HG02623 (cell line): ENCODE data around the gene PDCD6IP.
"Not testable (repeated sequence)": the region's sequence is repeated elsewhere in the genome, so short reads cannot be mapped to it uniquely, and the experiment has no call there.

Source experiments
- ATAC-seq: cut with Tn5 transposase; IDR thresholded peaks from one replicate; pipeline ENCODE4 v1.9.1; 2021; ENCODE audit warnings: moderate library complexity; ENCODE audit not compliant: unreplicated experiment

The PDCD6IP gene, protein sequence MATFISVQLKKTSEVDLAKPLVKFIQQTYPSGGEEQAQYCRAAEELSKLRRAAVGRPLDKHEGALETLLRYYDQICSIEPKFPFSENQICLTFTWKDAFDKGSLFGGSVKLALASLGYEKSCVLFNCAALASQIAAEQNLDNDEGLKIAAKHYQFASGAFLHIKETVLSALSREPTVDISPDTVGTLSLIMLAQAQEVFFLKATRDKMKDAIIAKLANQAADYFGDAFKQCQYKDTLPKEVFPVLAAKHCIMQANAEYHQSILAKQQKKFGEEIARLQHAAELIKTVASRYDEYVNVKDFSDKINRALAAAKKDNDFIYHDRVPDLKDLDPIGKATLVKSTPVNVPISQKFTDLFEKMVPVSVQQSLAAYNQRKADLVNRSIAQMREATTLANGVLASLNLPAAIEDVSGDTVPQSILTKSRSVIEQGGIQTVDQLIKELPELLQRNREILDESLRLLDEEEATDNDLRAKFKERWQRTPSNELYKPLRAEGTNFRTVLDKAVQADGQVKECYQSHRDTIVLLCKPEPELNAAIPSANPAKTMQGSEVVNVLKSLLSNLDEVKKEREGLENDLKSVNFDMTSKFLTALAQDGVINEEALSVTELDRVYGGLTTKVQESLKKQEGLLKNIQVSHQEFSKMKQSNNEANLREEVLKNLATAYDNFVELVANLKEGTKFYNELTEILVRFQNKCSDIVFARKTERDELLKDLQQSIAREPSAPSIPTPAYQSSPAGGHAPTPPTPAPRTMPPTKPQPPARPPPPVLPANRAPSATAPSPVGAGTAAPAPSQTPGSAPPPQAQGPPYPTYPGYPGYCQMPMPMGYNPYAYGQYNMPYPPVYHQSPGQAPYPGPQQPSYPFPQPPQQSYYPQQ

DNA sequence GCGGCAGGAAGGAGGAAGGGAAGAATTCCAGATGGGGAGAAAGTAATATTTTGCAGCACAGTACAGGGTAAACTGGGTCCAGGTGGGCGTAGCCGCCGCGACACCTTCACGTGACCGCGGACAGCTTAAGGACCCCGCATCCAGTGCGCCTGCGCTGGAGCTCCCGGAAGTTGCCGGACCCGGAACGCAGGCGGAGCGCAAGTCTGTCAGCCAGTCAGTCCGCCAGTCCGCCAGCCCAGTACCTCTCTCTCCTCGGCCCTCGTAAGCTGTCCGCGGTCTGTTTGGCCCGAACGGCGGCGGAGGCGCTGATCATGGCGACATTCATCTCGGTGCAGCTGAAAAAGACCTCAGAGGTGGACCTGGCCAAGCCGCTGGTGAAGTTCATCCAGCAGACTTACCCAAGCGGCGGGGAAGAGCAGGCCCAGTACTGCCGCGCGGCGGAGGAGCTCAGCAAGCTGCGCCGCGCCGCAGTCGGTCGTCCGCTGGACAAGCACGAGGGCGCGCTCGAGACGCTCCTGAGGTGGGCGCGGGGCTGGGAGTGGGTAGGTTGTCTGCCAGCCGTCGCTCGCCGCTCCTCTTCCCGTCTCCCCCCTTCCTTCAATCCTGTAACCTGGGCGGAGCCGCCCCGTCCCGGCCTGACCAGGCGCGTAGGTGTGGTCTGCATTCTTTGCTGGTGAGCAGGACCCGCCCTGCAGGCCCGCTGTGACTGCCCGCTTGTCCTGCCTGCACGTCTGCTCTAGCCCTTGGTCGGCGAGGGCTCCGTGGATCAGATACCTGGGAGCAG, at the start of gene PDCD6IP:
Gene PDCD6IP, plus strand, starts transcription at position 213 of the 784 bp plus-strand sequence. Its CDS starts 99 bp downstream, at position 312.
- peak; percentile 89 for ATAC-seq

DNA sequence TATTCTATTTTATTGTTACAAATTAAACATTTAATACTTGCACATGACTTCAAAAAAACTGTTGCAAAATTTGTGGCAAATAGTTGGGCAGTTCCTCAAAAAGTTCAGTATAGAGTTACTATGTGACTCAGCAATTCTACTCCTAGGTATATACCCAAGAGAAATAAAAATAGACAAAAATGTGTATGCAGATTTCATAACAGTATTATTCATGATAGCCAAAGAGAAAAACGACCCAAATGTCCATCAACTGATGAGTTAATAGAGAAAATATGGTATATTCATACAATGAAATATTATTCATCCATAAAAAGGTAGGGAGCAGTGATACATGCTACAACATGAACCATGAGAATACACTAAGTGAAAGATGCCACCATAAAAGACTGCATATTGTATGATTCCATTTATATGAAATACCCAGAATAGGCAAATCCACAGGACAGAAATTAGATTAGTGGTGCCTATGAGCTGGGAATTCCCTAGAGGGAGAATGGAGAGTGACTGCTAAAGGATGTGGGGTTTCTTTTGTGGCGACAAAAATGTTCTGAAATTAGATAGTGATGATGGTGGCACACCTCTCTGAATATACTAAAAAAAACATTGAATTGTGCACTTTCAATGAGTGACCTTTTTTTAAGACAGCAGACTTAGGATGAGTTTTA, 48.8 kb upstream of the PDCD6IP start:
- ATAC-seq: no peak

DNA sequence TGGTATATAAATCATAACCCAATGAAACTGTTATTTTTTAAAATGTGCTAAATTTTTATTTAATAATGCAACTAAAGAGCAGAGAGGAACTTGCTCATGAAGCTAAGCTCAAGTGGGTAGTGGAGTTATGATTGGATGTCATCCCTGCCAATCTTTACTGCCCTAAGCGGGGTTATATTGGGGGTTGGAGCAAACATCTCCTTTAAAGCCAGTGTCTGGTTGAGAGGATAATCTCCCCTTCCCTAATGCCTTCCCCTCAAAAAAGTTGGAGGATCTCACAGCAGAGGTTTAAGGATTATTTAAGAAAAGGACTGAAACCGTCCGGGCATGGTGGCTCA, 48.2 kb upstream of the PDCD6IP start:
- ATAC-seq: no peak

DNA sequence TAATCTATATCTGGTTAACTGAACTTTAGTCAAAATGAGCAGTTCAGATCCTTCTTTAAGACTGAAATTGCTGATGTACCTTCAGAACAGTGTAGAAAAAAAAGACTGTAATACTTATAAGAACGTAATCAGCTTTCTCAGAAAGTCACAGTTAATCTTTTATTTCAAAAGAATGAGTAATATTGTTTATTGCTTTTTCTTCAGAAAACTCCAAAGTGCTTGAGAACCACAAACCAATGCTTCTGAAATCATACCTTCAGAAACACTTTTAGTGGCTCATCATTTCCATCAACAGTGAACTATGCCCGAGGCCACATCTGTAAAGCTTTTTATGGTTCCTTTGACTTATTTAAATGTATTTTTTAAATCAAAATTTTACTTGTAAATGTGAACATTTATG, 47.1 kb upstream of the PDCD6IP start:
- ATAC-seq: no peak

DNA sequence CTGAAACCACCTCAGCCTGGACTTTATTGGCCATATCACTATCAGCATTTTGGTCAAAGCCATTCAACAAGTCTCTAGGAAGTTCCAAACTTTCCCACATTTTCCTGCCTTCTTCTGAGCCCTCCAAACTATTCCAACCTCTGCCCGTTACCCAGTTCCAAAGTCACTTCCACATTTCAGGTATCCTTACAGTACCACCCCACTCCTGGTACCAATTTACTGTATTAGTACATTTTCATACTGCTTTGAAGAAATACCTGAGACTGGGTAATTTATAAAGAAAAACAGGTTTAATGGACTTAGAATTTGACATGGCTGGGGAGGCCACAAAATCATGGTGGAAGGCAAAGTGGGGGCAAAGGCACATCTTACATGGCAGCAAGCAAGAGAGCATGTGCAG, 44.0 kb upstream of the PDCD6IP start:
- ATAC-seq: not testable (repeated sequence)

DNA sequence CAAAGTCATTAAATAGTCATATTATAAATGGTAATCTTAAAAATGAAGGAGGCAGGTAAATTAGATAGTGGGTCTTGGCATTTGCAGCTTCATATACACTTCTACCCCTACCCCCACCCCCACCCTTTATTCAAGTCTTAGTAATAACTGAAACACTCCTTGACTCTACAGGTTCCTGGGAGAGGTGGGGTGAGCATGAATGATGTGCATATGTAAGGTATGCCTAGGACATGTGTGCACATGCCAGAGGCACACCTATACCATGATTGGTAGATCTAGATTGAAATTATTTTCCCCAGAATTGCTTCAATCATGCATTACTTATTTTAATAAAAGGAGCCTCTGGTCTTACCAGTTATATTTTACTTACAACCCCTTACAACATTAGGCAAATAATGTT, 40.1 kb upstream of the PDCD6IP start:
- ATAC-seq: no peak

DNA sequence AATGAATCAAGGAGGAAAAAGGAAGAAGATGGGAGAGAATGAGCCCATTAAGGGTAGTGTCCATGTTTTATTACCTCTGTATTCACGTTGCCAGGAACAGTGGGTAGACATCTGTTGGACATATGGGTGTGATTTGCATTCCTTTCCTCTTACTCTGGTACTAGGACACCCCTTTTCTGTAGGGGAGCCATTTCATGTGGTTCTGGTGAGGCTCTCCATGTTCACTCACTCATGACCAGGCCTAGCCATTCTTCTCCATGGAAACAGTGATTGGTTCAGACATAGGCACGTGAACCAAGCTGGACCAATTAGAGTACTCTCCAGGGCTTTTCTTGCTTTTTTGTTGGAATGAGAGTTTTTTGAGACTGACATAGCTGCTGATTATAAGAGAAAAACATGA, 39.6 kb upstream of the PDCD6IP start:
- no peak for ATAC-seq

DNA sequence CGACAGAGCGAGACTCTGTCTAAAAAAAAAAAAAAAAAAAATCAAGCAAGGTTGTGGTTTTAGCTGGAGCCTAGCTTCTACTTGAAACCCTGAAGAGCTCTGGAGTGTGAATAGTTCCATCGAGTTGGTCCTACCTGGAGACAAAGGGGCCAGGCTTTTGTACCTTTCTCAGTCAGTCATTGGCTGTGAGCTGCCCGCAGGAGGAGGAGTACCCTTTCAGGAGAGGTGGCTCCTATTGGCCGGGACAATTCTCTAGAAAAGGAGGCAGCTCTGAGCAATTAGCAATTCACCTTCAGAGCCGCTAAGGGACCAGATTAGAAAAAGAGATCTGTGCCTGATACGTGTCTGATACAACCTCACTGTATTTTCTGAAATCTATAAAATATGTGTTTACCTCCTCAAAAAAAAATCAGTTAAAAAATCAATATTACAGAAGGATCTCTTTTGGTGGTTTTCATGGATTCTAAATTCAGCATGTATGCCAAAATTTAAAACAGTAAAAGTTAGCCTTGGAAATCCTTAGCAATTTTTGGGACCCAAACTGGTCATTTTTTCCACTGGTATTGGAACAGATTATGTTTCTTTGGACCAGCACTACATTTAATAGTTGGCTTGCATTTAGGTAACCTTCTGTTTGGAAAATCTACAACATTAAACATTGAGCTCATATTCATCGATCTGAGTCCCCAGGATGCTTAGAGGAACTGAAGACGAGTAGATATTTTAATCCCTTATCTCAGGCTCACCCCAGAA, 29.7 kb upstream of the PDCD6IP start:
- no peak for ATAC-seq

DNA sequence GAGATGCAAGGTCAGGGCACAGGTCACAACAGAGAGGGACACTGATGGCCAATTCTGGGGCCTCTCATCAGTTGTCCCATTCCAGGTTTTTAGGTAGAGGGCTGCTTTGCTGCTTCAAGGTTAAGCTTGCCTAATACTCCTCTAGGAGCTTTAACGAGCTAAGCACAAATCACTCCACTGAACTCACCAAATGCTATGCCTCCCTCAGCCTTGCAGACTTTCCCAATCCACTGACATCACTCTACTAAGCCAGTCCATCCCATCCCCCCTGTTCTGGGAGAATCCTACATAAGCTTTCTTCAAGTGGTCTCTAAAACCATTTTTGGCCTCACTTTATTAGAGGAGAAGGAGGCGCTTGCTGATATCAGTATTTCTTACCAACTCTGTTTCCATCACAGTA, 24.8 kb upstream of the PDCD6IP start:
- no peak for ATAC-seq

DNA sequence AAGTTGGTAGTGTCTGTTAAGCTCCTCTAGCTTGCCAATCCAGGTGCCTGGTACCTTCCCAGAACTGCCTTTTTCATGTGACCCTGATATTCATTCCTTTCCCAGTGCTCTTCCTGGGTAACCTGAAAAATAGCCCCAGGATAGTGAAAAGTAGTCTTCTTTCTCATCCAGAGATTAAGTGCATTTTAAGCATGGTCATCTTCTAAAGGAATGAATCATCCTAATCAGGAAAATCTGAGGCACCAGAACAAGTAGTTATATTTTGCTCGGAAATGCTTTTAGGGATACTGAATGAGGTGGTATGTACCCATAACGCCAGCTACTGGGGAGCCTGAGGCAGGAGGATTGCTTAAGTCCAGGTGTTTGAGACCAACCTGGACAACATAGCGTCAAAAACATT, 23.1 kb upstream of the PDCD6IP start:
- ATAC-seq: no peak

DNA sequence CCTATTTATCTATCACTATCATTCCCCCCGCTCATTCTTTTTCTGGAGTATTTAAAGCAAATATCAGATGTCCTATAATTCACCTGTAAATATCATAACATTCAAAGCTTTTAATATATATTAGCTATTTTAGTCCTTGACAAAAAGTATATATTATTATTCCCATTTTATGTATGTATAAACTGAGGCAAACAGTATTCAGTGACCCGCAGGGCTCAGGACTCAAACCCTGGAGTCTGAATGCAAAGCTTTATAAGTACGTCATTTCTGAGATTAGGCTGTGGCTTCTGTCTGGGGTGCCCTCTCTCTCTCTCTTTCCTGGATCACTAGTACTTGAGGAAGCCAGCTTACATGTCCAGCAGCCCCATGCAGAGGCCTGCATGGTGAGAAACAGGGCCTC, 20.4 kb upstream of the PDCD6IP start:
- ATAC-seq: no peak

DNA sequence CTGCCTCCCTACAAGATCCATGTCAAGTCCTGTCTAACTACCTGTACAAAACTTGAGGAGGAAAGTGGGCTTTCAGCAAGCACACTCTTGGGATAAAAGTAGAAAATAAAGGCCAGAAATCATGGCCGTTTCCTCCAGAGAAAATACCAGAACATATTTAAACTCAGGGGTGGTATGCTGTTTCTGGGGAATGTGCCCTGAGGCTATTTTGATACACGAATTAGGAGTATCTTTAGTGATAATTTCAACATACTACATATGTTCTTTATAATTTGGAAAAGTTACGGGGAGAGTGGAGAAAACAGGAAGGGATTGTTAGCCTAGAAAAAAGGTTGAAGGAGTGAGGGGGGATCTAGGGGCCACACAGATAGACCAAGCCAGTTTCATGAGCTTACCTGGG, 18.7 kb upstream of the PDCD6IP start:
- ATAC-seq: no peak

DNA sequence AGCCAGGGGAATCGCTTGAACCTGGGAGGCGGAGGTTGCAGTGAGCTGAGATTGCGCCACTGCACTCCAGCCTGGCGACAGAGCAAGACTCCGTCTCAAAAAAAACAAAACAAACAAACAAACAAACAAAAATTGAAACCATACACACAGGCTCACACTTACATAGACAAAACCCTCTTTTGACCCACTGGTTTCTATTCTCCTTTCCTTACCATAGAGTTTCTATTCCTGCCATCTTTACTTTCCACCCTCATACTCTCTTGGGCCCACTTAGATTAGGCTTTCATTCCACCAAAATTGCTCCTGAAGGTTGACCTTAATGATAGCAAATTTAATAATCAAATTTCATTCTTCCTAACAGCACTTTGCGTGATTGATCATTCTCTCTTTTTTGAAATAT, 17.0 kb upstream of the PDCD6IP start:
- ATAC-seq: not testable (repeated sequence)

DNA sequence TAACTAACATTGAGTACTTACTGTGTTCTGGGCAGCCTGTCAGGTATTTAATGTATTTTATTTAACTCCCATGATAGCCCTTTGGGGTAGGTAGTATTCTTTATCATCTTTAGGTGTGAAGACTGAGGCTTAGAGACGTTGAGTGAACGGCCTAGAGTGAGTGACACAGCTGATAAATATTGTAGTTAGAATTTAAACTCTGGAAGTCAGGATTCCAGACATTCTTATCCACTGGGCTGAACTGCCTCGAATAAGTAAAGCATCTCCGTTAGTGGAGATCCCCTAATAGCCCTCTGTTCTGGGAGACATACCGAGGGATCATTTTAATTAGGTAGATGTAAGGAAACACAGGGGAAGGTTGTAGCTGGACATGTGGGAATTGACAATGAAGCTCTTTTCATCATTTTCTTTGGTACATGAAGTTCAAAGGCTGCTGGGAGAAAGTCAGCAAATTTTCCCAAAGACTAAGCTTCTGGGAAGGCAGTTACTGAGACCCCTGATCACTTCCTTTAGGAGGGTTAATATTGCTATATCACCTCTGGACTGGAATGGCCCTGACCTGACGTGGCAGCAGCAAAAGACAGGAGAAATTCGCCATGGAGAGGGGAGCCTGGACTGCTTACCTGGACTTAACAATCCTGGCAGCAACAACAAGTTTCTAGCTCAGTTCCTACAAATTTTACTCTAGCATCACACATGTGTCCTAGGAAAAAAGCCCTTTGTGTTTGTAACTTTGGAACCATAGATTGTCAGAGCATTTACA, 11.7 kb upstream of the PDCD6IP start:
- ATAC-seq: no peak

DNA sequence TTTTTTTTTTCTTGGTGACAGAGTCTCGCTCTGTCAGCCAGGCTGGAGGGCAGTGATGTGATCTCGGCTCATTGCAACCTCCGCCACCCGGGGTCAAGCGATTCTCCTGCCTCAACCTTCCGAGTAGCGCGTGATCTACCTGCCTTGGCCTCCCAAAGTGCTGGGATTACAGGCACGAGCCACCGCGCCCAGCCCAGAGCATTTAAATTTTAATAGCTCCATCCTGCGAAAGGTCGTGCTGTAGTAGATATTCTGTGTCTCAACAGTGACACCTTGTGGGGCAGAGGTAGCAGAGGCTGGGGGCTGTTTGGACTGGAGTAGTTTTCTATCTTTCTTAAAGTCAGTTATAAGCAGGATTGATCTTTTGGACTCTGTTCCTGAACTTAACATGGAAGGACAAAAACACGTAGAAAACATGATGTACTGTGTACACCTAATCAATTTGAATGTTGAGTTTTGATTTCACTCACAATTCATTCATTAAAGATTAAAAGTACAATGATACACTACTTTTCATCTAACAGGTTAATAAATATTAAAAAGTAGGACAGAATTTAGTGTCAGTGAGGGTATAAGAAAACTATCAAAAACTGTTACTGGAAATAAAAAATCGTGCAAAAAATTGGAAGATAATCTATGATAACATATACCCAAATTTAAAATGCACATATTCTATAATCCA, 11.0 kb upstream of the PDCD6IP start:
- peak; percentile 82 for ATAC-seq

DNA sequence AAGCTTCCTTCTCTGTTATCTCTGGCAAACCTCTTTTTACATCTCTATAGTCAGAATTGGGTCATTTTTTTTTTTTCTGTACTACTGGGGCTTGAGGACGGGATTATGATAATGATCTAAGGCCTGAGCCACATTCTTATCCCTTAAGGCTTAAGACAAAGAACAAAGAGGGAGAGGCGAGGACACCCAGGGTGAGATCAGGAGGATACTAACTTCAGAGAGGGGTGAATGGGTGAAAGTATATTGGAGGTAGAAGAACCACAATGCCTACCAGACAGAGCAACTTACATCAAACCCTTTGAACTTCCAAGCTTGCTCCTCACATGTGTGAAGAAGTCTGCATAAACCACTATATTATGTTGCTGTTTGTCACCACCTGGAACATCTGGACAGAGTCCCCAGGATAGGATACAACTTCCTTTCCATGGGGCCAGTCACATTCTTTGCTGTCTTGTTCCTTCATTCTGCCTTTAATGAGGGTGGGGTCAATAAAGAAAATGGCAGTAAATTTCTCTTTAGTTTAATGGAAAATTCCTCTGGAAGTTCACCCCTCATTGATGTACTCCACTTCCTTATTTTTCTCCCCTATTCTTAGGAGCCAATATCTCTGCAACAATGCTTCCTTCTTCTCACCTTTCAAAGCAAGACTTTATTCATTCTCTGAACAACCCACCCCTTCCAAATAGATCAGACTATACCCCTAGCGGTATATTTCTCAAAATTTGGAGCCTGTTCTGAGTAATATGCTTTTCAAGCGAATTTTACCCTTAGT, 9.1 kb upstream of the PDCD6IP start:
- ATAC-seq: no peak

DNA sequence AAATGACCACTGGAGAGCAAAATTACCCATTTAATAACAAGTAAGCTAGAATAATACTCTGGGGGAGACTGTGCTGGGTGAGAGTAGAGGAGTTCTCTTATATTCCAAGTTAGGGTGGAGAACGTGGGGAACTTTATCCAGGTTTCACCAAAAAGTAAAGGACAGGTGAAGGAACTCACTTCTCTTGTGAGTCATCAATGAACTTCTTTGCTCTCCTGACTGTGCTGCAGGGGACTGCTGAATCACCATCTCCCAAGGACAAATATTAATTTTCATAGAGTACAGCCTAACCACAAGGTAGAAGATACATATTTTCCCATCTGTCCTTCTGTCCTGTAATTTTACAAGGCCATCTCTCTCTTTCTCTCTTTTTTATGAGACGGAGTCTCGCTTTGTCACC, 8.3 kb upstream of the PDCD6IP start:
- no peak for ATAC-seq
